Measurements from ENCODE around the gene THSD7A.

The THSD7A gene

GRCh38 chr7:11831736-11832495 lies at the start of gene THSD7A:
Gene THSD7A (minus strand): TSS chr7:11832198. CDS start chr7:11831946, 252 bp downstream.
- no peak for DNase-seq

GRCh38 chr7:11881680-11882079 lies 49.7 kb upstream of the THSD7A start:
- DNase-seq: no peak

- no peak for DNase-seq
Measured at GRCh38 chr7:11875635-11876034, 43.6 kb upstream of the THSD7A start.

GRCh38 chr7:11865671-11866070 lies 33.7 kb upstream of the THSD7A start:
- no peak for DNase-seq

GRCh38 chr7:11858622-11859302 lies 26.8 kb upstream of the THSD7A start:
- no peak for DNase-seq

- DNase-seq: no peak
Measured at GRCh38 chr7:11858026-11858425, 26.0 kb upstream of the THSD7A start.

GRCh38 chr7:11848251-11848650 lies 16.3 kb upstream of the THSD7A start:
- no peak for DNase-seq

GRCh38 chr7:11847336-11847735 lies 15.3 kb upstream of the THSD7A start:
- DNase-seq: no peak

GRCh38 chr7:11846361-11846955 lies 14.5 kb upstream of the THSD7A start:
- no peak for DNase-seq

GRCh38 chr7:11843113-11843765 lies 11.2 kb upstream of the THSD7A start:
- DNase-seq: no peak

GRCh38 chr7:11841657-11842056 lies 9.7 kb upstream of the THSD7A start:
- DNase-seq: no peak

GRCh38 chr7:11835260-11835659 lies 3.3 kb upstream of the THSD7A start:
- no peak for DNase-seq

- DNase-seq: no peak
Measured at GRCh38 chr7:11833431-11833830, 1.4 kb upstream of the THSD7A start.

- no peak for DNase-seq
Measured at GRCh38 chr7:11831156-11831735, 752 bp downstream of the THSD7A start.

- DNase-seq: no peak
Measured at GRCh38 chr7:11830582-11831155, 1.3 kb downstream of the THSD7A start.

GRCh38 chr7:11829954-11830353 lies 2.0 kb downstream of the THSD7A start:
- DNase-seq: no peak

GRCh38 chr7:11819947-11820346 lies 12.1 kb downstream of the THSD7A start:
- no peak for DNase-seq

GRCh38 chr7:11819271-11819670 lies 12.7 kb downstream of the THSD7A start:
- DNase-seq: no peak

- no peak for DNase-seq
Measured at GRCh38 chr7:11818281-11818680, 13.7 kb downstream of the THSD7A start.

GRCh38 chr7:11817111-11817740 lies 14.8 kb downstream of the THSD7A start:
- DNase-seq: no peak

- DNase-seq: no peak
Measured at GRCh38 chr7:11811709-11812108, 20.3 kb downstream of the THSD7A start.

GRCh38 chr7:11810043-11810625 lies 21.9 kb downstream of the THSD7A start:
- no peak for DNase-seq
